Neural crest cell (in vitro differentiated cells): ENCODE measurements around the gene SMAD6. TPM values are rescaled to one million over a fixed set of nuclear protein-coding genes. Genes with fewer than 3 reads are reported as not detected.

Experiments
- DNase-seq: peaks from one replicate; pipeline ENCODE4 v3.0.0; 2021; ENCODE audit warnings: low read depth, mixed read lengths, low spot score
- H3K27ac Mint-ChIP-seq: one replicate; pipeline ENCODE4 v1.8.0; 2021; ENCODE audit warnings: mild to moderate bottlenecking, mixed read lengths; ENCODE audit not compliant: unreplicated experiment
- H3K27me3 Mint-ChIP-seq: 2 replicates; pipeline ENCODE4 v1.8.0; 2021; ENCODE audit warnings: low read depth, mild to moderate bottlenecking, mixed read lengths
- H3K36me3 Mint-ChIP-seq: 2 replicates; pipeline ENCODE4 v1.8.0; 2021; ENCODE audit warnings: low read depth, mild to moderate bottlenecking, mixed read lengths
- H3K4me1 Mint-ChIP-seq: 2 replicates; pipeline ENCODE4 v1.8.0; 2021; ENCODE audit warnings: mixed read lengths
- H3K4me3 Mint-ChIP-seq: one replicate; pipeline ENCODE4 v1.8.0; 2021; ENCODE audit warnings: mild to moderate bottlenecking, mixed read lengths
- H3K9me3 Mint-ChIP-seq: 2 replicates; pipeline ENCODE4 v1.8.0; 2021; ENCODE audit warnings: mixed read lengths
- CTCF ChIP-seq: fragments of 200-600 bp; sonication (generic); conservative IDR thresholded peaks from 2 replicates; pipeline ENCODE4 v1.5.0; 2021; ENCODE audit warnings: antibody characterized with exemption, mild to moderate bottlenecking
- total RNA-seq: library from RNA; stranded (reverse); gene quantifications from 2 replicates; pipeline ENCODE4 v1.2.1, GENCODE V29; 2021

Gene SMAD6
- total RNA-seq, 1 donor from 2014 or later = 4.7 TPM

GRCh38 chr15:66739287-66739686 is 37.3 kb downstream of the SMAD6 start:
- no peaks in the 10 kb centered on the region for H3K36me3 Mint-ChIP-seq

GRCh38 chr15:66740802-66741201 is 38.8 kb downstream of the SMAD6 start:
- DNase-seq = no peak
- Mint-ChIP-seq H3K4me1 (peaks cover 7% of the 10 kb centered on the region), H3K27me3 (no peaks in the 10 kb centered on the region), H3K36me3 (no peaks in the 10 kb centered on the region), H3K9me3 (no peaks in the 10 kb centered on the region), H3K4me3 (no peak overlapping the region), H3K27ac (no peak overlapping the region)
- TF ChIP-seq CTCF = no peak

More at GRCh38 chr15:66739287-66739686, 37.3 kb downstream of the SMAD6 start:
- Mint-ChIP-seq H3K27me3 (no peaks in the 10 kb centered on the region), H3K9me3 (no peaks in the 10 kb centered on the region), H3K4me1 (peaks cover 6% of the 10 kb centered on the region), H3K27ac (no peak overlapping the region), H3K4me3 (no peak overlapping the region)
- DNase-seq = no peak
- TF ChIP-seq CTCF = no peak

- Mint-ChIP-seq H3K36me3 (no peaks in the 10 kb centered on the region), H3K27ac (peak overlapping the region; percentile 50), H3K4me3 (no peak overlapping the region), H3K4me1 (peaks cover 15% of the 10 kb centered on the region), H3K9me3 (no peaks in the 10 kb centered on the region), H3K27me3 (no peaks in the 10 kb centered on the region)
- TF ChIP-seq CTCF = no peak
- no peak for DNase-seq
Observed at GRCh38 chr15:66741646-66742045, 39.6 kb downstream of the SMAD6 start.

GRCh38 chr15:66742286-66742685 is 40.2 kb downstream of the SMAD6 start:
- Mint-ChIP-seq H3K27ac (no peak overlapping the region), H3K9me3 (no peaks in the 10 kb centered on the region), H3K4me1 (peaks cover 20% of the 10 kb centered on the region), H3K36me3 (no peaks in the 10 kb centered on the region), H3K27me3 (no peaks in the 10 kb centered on the region), H3K4me3 (no peak overlapping the region)
- DNase-seq = no peak
- TF ChIP-seq CTCF = no peak

- no peak overlapping the region for H3K27ac Mint-ChIP-seq
- H3K27me3 Mint-ChIP-seq = no peaks in the 10 kb centered on the region
- peaks cover 26% of the 10 kb centered on the region for H3K4me1 Mint-ChIP-seq
- no peak overlapping the region for H3K4me3 Mint-ChIP-seq
- H3K36me3 Mint-ChIP-seq = no peaks in the 10 kb centered on the region
- no peak for DNase-seq
- TF ChIP-seq CTCF = no peak
- H3K9me3 Mint-ChIP-seq = no peaks in the 10 kb centered on the region
Observed at GRCh38 chr15:66743204-66743603, 41.2 kb downstream of the SMAD6 start.
